LNCAP (cell line): ENCODE results near the gene GNAI3.

Experiments
- CTCF ChIP-seq: fragments of 450-650 bp; IDR thresholded peaks from 2 replicates; pipeline ENCODE4 v1.5.1; 2017; ENCODE audit warnings: mild to moderate bottlenecking

GNAI3 gene

GRCh38 chr1:109579491-109579890 lies 31.1 kb downstream of the GNAI3 start:
- TF ChIP-seq CTCF, result no peak

- TF ChIP-seq CTCF, result no peak
Observed at GRCh38 chr1:109582021-109582420, 33.6 kb downstream of the GNAI3 start.

- no peak for TF ChIP-seq CTCF
Observed at GRCh38 chr1:109584766-109585165, 36.4 kb downstream of the GNAI3 start.

- TF ChIP-seq CTCF, result no peak
Observed at GRCh38 chr1:109586055-109586454, 37.6 kb downstream of the GNAI3 start.

- no peak for TF ChIP-seq CTCF
Observed at GRCh38 chr1:109589177-109589576, 40.8 kb downstream of the GNAI3 start.

- no peak for TF ChIP-seq CTCF
Observed at GRCh38 chr1:109589679-109590078, 41.3 kb downstream of the GNAI3 start.

- no peak for TF ChIP-seq CTCF
Observed at GRCh38 chr1:109592916-109593315, 44.5 kb downstream of the GNAI3 start.

- no peak for TF ChIP-seq CTCF
Observed at GRCh38 chr1:109595531-109595930, 47.1 kb downstream of the GNAI3 start.
